ENCODE data around the gene FCRL6.

The FCRL6 gene

GRCh38 chr1:159800177-159800930 lies 1.8 kb upstream of the FCRL6 start:
- no peak for DNase-seq

- no peak for DNase-seq
Measured at GRCh38 chr1:159803956-159804689, 2.0 kb downstream of the FCRL6 start.

- no peak for DNase-seq
Measured at GRCh38 chr1:159804924-159805323, 2.8 kb downstream of the FCRL6 start.

GRCh38 chr1:159815926-159816325 lies 13.8 kb downstream of the FCRL6 start:
- DNase-seq: no peak

- DNase-seq: no peak
Measured at GRCh38 chr1:159817276-159818041, 15.3 kb downstream of the FCRL6 start.

GRCh38 chr1:159821171-159821867 lies 19.2 kb downstream of the FCRL6 start:
- peak; percentile 22 for DNase-seq

- peak; percentile 93 for DNase-seq
Measured at GRCh38 chr1:159823406-159823805, 21.2 kb downstream of the FCRL6 start.

GRCh38 chr1:159825564-159825963 lies 23.4 kb downstream of the FCRL6 start:
- DNase-seq: no peak

- DNase-seq: no peak
Measured at GRCh38 chr1:159826441-159827101, 24.4 kb downstream of the FCRL6 start, which contains the start of gene SLAMF8. TSS of gene SLAMF8 (plus strand) at chr1:159826873. CDS start at chr1:159826899, 26 bp downstream.

- no peak for DNase-seq
Measured at GRCh38 chr1:159827102-159827490, 24.9 kb downstream of the FCRL6 start.

GRCh38 chr1:159827549-159827948 lies 25.4 kb downstream of the FCRL6 start:
- DNase-seq: no peak

GRCh38 chr1:159828176-159828575 lies 26.0 kb downstream of the FCRL6 start:
- DNase-seq: no peak

- no peak for DNase-seq
Measured at GRCh38 chr1:159828581-159829272, 26.6 kb downstream of the FCRL6 start.

GRCh38 chr1:159829273-159829634 lies 27.1 kb downstream of the FCRL6 start:
- DNase-seq: no peak

GRCh38 chr1:159829822-159830465 lies 27.8 kb downstream of the FCRL6 start:
- DNase-seq: no peak

- DNase-seq: no peak
Measured at GRCh38 chr1:159830722-159831121, 28.6 kb downstream of the FCRL6 start.

GRCh38 chr1:159831412-159832141 lies 29.4 kb downstream of the FCRL6 start:
- DNase-seq: no peak

- no peak for DNase-seq
Measured at GRCh38 chr1:159832309-159832708, 30.1 kb downstream of the FCRL6 start.

- DNase-seq: no peak
Measured at GRCh38 chr1:159835356-159835755, 33.2 kb downstream of the FCRL6 start.

- DNase-seq: no peak
Measured at GRCh38 chr1:159835862-159836525, 33.8 kb downstream of the FCRL6 start.
